HK-2 (cell line): Measurements from ENCODE around the gene CUEDC2.

Experiments used
- DNase-seq: peaks from one replicate; pipeline ENCODE4 v3.0.0-alpha.2; 2018; ENCODE audit not compliant: unreplicated experiment

CUEDC2 gene, protein sequence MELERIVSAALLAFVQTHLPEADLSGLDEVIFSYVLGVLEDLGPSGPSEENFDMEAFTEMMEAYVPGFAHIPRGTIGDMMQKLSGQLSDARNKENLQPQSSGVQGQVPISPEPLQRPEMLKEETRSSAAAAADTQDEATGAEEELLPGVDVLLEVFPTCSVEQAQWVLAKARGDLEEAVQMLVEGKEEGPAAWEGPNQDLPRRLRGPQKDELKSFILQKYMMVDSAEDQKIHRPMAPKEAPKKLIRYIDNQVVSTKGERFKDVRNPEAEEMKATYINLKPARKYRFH

DNA sequence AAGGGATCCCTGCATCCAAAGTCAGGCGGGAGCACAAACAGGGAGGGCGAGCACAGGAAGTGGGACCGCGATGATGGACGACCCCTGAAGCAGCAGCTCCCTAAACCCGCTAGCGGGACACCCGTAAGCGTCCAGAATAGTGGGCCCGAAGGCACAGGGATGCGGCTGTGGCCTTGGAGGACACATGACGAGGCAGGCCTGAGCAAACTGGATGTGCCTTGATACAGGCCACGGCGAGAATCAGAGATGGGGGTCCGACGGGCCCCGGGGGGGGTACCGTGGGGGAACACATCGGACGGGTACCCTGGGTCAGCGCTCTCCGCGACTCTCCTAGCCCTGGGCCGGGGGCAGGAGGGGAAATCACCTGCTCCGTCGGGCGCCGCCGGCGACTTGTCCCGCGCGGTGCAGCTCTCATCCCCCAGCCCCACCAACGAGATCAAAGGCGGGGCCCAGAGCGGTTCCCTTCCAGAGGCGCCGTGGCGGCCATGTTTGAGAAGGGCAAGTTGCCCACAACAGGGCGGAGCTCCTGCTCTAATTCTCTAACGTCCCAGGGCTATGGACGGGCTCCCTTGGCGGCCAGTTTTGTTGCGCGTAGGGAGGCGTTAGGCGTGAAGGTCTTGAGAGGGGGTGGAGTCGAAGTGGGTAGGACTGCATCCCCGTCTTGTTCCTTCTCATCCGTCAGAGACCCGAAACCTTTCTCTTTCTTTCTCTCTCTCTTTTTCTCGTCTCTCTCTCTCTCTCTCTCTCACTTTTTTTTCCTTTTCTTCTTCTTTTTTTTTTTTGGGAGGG is at the start of gene CUEDC2:
CUEDC2 (minus strand) TSS at position 413 of the 789 bp plus-strand sequence. CDS start 7,386 bp downstream, outside the sequence.
- peak; percentile 98 for DNase-seq

DNA sequence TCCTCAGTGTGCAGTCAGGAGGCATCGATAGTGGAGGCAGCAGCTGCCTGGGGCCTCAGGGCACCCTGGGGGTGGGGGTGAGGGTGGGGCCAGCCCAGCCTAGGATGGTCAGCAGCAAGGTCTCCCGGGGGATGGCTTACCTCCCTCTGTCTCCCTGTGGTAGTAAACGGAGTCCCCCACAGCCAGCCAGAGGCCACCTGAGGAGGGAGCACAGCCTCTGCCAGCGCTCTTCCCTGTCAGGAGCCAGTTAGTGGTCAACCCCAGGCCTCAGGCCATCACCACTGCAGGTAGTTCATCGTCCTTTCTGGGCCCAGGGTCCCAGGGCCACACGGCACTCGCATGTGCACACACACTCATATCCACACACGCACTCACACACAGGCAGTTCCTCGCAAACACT is 48.0 kb upstream of the CUEDC2 start:
- DNase-seq, result no peak

DNA sequence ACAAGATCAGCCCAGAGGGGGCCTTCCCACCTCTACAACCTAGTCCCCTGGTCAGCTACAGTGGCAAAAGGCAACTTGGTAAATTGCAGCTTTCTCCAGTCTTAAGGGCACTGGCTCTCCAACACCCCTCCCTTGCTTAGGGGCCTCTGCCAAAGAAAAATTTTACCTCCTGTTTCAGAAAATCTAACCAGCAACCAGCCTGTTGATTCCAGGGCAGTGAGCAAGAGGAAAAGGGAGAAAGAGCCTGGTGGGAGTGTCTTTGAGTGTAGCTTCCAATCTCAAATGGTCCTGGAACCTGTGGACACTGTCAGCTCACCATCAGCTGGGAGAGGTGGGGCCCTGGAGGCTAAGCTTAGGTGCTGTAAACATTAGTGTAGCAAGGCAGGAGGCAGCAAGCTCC is 47.3 kb upstream of the CUEDC2 start:
- no peak for DNase-seq

DNA sequence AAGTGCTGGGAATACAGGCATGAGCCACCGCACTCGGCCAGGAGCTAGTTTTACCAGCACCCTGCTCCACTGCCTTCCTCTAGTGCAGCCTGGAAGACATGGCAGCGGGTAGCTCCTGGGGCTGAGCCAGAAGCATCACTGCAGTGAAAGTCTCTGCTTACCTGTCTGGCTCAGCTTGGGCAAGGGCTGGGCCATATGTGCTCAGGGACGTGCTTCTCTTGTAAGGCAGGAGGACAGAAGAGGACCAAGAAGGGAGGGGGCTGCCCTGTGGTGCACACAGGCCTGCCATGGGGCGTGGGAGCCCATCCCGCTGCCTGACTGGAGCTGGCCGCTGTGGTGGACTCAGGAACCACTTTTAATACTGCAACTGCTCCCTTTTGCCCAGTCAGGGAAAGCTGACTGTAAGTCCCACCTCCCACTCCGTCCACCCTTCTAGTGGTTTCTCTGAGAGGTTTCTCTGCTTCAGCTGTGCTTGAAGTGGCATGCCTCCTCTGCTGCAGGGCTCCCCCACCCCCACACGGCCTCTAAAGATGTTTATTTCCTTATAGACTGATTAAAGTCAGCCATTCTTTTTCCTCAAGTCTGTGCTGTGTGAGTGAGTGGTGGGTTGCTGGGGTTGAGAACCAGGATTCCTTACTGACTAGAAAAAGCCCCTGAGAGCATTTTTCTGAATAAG is 44.2 kb upstream of the CUEDC2 start:
- peak; percentile 35 for DNase-seq

DNA sequence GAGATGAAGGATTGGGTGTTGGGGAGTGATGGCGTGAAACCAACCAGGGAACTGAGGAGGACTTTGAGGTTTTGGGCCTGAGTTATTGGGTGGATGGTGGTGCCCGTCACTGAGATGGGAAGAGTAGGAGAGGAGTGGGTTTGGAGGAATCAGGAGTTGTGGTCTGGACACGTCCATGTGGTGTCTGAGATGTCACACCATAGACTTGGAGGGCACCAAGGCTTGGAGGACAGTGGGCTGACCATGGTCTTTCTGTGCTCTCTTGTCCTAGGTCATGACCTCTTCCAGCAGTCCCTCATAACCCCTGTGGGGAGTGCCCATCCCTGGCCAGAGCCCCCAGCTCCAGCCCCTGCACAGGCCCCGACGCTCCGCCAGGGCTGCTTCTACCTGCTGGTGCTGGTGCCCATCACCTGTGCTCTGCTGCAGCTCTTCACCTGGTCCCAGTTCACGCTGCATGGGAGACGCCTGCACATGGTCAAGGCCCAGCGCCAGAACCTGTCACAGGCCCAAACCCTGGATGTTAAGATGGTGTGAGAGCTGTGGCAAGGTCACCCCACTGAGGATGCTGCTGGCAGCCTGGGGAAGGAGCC is 43.2 kb upstream of the CUEDC2 start:
- DNase-seq, result no peak

DNA sequence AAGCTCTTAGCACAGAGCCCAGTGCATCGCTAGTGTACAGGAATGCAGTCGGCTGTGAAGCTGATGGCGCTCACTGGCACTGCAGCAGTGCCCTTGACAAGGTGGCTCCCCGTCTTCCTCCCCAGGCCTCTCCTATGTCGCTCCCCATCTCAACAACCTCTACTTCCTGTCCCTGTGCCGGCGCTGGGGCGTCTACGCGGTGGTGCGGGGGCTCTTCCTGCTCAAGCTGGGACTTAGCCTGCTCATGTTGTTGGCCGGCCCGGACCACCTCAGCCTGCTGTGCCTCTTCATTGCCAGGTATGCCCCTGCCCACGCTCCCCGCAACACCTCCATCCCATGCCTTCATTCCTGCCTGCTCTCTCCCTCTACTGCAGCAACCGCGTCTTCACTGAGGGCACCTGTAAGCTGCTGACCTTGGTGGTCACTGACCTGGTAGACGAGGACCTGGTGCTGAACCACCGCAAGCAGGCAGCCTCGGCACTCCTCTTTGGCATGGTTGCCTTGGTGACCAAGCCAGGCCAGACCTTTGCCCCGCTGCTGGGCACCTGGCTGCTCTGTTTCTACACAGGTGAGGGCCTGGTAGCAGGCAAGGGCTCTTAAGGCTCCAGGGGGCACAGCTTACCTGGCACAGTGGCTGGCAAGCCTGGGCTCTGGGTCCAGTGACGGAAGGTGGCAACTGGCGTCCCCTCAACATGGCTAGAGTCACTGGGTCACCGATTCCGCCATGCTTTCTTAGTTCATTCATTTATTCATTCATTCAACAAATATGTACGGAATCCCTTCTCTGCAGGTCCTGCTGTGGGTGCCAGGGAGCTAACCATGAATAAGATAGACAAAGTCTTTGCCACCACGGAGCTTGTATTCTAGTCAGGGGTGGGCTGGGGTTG is 41.3 kb upstream of the CUEDC2 start:
- DNase-seq, result no peak

DNA sequence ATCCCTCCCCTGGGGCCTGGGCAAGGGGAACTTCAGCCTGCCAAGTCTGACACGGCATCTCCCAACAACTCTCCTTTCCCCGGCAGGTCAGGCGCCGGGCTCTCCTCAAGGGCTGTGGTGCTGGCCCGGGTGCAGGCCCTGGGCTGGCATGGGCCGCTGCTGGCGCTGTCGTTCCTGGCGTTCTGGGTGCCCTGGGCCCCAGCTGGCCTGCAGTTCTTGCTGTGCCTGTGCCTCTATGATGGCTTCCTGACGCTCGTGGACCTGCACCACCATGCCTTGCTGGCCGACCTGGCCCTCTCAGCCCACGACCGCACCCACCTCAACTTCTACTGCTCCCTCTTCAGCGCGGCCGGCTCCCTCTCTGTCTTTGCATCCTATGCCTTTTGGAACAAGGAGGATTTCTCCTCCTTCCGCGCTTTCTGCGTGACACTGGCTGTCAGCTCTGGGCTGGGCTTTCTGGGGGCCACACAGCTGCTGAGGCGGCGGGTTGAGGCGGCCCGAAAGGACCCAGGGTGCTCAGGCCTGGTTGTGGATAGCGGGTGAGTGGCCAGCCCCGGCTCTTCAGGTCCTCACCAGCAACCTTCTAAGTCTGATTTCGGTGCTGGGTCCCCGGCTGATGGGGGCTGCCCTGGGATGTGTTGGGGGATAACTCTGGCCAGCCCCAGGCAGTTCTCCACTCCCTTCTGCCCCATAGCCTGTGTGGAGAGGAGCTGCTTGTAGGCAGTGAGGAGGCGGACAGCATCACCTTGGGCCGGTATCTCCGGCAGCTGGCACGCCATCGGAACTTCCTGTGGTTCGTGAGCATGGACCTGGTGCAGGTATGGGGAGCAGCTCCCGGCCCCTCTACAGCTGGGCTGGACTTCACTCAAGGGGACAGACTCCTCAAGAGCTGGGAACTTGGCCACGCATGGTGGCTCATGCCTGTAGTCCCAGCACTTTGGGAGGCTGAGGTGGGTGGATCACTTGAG is 38.5 kb upstream of the CUEDC2 start:
- no peak for DNase-seq

DNA sequence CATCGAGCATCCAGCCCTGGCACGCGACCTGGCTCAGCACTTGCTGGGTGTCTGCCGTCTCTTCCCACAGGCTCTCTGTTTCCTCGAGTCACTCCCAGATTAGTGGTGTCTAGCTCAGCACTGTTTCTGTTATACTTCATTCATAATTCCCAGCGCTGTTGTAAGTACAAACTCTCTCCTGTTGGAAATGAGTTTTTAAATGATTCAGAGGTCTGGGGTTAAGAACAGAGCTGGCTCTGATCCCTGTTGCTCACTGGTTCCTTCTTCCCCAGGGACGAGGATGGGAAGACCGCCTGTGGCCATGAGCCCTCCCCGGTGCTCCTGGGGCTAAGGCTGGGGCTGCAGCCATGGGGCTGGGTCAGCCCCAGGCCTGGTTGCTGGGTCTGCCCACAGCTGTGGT is 36.3 kb upstream of the CUEDC2 start:
- no peak for DNase-seq

DNA sequence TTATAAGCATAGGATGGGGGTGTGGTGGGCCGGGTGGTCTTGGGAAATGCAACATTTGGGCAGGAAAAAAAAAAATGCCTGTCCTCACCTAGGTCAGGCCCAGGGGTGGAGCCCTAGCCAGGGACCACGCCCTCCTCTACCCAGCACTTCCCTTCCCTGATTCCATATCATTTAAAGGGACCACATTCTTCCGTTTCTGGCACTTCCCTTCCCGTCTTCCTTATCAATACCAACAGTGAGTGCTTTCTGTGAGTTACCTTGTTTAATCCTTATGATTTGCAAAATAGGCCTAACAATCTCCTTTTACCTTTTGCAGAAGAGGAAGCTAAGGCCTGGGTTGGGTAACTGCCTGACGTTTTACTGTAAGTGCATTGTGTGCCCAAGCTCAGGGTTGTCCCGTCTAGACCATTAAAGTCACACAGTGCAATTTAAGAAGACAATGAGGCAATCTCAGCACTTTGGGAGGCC is 35.6 kb upstream of the CUEDC2 start:
- DNase-seq, result no peak

DNA sequence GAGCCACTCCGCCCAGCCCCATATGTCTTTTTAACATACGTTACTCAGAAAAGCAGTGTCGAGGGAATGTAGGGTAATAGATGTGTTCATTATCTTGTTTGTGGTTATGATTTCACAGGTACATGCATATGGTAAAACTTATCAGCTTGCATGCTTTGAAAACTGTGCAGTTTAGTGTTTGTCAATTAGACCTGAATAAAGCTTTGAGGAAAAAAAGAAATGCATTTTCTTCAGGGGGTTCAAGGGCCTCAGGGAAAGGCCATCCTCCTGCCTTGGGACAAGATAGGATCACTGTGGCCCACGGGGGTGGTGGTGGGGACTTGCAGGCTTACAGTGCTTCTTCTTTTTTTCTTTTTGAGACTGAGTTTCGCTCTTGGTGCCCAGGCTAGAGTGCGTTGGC is 34.9 kb upstream of the CUEDC2 start:
- DNase-seq, result no peak

DNA sequence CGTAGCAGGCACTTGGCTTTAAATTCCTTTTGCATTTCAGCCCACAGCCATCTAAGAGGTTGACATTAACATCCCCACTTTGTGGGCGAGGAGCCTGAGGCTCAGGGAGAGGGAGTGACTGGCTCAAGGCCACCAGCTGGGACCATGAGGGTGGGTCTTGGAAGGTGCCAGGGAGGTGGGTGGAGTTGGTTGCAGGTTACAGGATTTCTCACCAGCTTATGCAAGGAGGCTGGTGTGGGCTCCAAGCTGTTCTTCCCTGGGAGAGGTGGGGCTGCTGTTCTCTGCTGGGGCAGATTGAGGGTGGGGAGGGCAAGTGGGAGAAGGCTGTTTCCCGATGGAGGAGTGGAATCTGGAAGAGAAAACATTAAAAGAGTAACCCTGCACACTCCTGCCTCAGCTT is 33.1 kb upstream of the CUEDC2 start:
- DNase-seq, result no peak

DNA sequence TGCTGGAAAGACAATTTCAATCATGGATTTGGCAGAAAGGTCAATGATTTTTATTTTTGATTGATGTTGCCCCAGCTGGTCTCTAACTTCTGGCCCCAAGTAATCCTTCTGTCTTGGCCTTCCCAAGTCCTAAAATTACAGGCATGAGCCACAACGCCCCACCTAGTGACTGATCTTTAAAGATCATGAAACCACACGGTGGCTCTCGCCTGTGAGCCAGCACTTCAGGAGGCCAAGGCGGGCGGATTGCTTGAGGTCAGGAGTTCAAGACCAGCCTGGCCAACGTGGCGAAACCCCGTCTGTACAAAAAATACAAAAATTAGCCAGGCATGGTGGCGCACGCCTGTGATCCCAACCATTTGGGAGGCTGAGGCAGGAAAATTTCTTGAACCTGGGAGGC is 31.6 kb upstream of the CUEDC2 start:
- no peak for DNase-seq

DNA sequence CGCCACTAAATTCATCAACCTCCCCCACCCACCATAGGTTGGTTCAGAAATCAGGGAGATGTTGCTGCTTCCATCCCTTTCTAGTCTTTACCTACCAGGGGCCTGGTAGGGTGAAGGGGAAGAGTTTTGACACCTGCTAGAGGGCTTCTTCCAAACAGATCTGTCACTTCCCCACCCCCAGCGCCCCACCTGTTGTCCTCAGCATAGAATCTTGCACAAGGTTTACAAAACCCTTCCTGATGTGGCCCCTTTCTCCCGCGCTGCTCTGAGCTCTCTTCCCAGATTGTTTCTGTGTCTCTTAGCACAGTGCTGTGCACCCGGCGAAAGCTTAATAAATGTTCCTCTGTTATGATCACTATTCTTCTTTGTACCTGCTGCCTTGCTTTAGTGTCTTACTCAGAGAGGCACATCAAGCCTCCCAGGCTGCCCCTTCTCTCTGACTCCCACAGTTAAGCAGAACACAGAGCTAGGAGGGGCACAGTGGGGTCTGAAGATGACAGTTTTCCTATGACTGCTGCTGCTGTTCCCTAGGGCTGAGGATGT is 30.2 kb upstream of the CUEDC2 start:
- no peak for DNase-seq

DNA sequence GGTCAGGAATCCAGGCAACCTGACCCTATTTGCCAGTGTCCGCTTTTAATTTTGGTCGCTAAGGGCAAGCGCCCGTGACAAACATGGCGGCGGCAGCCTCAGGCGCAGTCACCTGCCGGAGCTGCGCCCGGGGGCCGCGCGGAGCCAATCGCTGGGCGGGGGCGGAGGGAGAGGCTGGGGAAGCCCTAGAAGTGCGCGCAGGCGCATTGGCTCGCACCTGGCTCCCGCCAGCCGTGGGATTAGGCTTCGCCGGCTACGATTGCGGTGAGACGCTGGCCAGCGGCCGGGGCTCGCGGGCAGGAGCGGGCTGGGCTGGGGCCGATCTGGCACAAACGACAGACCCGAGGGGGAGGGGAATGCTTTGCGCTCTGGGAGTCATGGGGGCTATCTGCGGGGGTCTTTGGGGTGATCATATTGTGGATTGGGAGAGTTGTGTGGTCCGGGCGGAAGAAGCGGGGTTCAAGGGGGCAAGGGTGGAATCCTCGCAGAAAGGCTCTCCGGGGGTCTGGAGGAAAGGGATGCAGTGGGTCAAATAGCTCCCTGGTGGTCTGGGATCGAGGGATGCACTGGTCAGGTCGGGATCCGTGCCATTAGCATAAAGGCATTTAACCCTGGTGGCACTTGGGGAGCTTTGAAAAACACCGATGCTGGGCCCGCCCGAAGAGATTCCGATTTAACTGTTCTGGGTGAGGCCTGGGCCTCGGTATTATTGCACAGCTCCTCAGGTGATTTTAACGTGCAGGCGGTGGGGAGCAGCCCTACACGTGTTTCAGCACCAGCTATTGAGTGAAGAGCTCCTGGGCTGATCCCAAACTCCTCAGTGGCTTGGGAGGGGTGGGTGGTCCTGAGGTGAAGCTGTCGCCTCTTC is 29.0 kb upstream of the CUEDC2 start:
- DNase-seq, result peak; percentile 98

DNA sequence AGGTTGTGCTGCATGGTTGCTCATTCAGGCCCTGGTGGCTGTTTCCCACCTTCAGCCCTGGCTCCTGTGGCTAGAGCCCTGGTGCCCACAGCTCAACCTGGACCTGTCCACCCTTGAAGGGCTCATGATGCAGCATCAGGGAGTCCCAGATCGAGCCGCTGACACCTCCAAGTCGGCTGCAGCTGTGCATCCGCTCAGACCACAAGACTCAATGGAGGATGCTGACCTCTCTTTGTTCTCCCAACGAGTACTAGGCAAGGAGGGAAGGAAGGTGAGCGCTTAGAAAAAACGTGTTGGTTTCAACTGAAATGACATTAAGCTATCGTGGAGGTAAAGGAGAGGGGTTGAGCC is 28.4 kb upstream of the CUEDC2 start:
- no peak for DNase-seq

DNA sequence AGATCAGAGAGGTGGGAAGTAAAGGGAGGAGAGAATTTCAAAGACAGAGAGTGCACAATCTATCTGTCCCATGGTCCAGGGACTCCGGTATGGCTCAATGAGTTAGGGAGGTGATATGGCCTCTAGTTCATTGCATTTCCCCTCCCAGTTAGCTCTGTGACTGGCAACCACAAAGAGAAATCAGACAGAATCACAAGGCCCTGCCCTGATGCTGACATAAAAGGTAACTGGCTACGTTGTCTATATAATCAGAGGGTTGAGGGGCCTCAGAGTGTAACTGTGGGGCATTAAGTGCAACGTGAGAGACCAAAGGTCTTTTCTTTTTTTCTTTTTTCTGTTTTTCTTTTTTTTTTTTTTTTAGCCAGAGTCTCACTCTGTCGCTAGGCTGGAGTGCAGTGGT is 26.3 kb upstream of the CUEDC2 start:
- DNase-seq, result no peak

DNA sequence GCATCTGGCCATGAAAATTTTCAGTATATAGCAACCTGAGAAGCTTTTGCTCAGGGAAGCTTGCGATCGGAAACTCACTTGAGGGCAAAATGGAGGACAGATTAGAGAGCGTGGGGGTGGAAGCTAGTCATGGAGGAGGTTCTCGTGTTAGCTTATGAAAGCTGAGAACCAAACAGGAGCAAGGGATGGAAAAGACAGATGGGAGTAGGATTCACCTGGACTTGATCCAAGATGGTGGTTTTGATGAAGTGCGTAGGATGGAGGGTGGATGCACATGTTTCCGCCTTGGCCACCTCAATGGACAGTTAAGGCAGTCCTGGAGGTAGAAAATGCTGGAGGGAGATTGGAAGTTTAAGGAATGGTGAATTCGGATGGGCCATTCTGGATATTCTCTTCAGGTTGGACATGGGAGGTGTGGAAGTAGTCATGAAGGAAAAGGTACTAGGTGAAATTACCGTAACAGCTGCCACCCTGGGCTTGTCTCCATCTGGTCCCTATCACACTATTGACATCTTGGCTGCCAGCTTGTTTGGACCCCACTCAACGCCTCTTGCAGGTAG is 25.3 kb upstream of the CUEDC2 start:
- DNase-seq, result no peak

DNA sequence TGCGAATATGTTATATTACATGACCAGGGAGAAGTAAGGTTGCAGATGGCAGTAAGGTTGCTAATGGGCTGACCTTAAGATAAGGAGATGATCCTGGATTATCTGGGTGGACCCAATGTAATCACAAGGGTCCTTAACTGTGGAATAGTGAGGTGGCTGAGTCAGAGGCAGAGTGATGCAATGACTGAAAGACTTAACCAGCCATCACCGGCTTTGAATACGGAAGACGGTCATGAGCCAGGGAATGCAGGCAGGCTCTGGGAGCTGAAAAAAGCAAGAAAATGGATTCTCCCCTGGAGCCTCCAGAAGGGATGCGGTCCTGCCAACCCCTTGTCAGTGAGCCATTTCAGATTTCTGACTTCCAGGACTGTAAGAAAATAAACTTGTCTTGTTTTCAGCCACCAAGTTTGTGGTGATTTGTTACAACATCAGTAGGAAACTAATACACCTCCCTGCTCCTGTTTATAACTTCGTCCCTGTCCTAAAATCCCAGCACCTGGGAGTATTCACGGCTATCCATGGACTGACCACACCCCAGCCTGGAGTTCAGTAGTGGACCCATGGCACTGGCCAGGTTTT is 23.6 kb upstream of the CUEDC2 start:
- peak; percentile 71 for DNase-seq
